ENCODE data around the gene CLIC3.

The CLIC3 gene

DNA sequence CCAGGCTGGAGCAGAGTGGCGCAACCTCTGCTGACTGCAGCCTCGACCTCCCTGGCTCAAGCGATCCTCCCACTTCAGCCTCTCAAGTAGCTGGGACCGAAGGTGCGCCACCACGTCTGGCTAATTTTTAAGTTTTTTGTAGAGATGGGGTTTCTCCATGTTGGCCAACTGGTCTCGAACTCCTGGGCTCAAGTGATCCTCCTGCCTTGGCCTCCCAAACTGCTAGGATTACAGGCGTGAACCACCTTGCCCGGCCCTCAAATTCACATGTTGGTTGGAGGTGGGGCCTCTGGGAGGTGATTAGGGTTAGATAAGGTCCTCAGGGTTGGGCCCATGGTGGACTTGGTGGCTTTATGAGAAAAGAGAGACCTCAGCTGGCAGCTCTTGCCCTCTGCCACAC, 34.2 kb downstream of the CLIC3 start:
- DNase-seq, result no peak

DNA sequence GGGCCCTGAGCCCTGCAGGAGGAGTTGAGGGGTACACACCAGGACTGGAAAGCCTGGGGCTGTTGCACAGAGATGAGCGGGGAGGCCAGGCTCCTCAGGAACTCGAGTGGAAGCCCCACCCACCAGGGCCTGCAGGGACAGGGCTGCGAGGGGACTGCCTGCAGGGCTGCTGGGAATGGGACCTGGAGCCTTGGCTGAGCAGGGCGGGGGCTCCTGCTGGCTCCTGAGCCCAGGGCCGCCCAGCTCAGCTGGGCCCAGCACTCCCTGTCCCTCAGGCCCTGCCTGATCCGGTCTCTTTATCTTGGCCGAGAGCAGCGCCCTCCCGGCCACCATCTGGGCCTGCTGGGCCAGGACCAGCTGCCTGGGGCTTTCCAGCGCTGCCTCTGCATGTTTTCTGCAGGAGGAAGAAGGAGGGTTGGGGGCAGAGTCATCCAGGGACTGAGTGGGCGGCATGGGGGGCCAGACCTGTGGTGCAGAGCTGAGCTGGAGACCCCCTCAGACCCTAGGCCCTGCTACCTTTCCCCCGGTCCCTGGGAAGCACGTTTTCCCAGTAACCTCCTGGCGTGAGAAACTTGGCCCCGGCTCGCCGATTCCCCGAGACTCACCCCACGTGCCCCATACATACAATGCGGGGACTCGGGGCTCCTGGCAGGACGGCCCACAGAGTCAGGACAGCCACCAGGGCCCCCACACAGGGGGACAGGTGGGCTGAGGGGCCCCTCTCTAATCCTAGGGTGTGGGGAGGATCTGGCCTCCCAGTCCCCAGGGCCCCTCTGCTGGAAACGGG, 34.9 kb downstream of the CLIC3 start:
- no peak for DNase-seq

DNA sequence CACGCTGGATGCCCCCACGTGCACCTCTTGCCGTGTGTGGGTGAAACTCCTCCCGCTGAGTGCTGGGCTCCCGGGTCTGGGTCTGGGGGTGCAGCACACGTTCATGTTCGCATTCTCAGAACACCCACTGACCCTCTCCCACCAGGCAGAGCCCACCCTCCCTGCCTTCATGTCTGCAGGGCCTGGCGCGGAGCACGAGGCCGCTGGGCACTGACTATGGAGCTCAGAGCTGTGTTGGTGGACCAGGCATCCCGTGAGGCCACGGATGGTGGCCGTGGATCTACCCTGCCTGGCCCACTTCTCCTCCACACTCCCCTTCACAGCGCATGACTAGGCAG, 35.5 kb downstream of the CLIC3 start:
- no peak for DNase-seq

DNA sequence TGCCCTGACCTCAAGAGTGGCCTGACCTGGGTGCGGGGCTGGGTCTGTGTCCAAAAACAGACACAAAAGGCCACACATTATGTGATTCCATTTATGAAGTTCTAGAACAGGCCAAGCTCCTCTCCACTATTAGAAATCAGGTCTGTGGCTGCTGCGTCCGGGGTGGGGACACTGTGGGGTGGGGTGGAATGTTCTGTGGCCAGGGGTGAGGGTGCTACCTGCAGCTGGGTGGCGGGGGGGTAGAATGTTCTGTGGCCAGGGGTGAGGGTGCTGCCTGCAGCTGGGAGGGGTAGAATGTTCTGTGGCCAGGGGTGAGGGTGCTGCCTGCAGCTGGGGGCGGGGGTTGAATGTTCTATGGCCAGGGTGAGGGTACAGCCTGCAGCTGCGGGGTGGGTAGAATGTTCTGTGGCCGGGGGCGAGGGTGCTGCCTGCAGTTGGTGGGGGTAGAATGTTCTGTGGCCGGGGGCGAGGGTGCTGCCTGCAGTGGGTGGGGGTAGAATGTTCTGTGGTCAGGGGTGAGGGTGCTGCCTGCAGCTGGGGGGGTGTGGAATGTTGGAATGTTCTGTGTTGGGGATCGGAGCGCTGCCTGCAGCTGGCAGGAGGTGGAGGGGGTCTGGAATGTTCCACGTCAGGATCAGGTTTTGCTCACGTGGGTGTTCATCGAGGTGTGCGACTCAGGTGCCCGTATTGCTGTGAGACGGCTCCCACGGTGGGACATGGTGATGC, 36.0 kb downstream of the CLIC3 start:
- DNase-seq, result no peak

DNA sequence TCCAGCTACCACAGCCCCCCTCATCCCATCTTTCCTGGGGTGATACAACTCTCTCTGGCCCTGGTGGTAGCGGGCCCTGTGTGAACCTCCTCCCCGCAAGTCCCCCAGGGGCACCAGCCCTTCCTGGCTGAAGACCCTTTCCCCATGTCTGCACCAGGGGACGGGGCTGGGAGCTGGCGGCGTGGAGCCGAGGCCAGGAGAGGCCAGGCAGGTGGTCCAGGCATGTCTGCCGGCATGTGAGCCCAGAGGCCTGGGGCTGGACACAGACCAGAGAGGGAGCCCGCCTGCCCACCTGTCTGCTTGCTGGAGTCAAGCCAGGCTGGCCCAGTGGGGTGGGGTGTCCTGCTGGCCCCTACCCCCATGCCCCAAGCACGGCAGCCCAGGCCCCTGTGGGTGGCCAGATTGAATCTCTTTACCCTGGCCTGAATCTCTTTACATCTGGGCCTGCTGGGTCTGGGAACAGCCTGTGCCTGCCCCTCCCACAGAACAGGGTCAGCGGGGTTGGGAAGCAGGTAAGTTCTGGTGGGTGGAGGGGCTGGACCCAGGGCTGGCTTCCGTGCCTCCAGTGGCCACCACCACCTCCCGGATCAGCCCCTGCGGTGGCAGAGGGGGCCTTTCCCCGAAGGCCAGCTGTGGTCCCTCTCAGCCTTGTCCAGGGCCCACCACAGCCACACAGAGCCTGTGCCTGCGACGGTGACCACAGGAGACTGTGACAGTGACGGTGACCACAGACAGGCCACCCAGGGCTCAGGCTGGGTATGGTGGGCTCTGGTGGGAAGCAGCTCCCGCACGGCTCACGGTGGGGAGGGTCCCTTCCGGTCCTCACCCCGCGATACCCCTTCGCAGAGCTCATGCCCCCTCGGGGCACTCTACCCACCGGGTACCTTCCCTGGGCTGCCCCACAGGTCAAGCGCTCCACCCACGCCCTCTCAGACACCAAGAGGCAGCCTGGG, 37.2 kb downstream of the CLIC3 start:
- DNase-seq, result no peak

DNA sequence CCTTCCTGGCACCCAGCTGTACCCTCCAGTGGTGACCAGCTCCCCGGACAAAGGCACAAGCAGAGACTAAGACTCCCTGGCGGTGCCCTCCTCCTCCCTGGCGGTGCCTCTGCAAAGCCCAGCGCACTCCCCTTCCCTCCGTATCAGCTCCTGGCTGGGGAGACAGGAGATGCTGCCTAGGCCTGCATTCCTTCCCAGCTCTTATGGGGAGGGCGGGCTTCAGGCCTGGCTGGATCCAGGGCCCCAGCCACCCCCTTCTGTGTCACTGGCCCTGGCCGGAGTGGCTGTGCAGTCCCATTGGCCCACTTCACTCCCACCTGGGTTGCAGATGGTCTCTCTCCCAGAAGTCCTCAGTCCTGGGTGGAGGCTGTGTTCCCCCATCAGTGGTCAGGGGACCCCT, 37.9 kb downstream of the CLIC3 start:
- no peak for DNase-seq

DNA sequence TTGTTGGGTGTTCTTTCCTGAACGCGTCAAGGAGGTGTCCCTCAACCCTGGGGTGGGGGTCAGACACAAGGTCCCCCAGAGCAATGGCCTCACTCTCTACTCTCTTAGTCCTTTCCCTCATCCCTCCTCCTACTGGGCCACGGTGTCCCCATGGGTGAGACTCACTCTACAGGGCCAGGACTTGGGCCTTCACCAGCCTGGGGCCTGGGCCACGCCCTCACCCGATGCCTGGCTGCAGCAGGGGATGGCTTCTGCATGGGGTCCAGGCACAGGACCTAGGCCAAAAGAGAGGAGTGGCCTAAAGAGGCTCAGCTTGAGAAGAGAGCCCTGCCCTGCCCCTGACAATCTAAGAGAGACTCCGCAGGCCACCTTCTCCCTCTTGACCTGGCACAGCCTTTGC, 38.5 kb downstream of the CLIC3 start:
- no peak for DNase-seq

DNA sequence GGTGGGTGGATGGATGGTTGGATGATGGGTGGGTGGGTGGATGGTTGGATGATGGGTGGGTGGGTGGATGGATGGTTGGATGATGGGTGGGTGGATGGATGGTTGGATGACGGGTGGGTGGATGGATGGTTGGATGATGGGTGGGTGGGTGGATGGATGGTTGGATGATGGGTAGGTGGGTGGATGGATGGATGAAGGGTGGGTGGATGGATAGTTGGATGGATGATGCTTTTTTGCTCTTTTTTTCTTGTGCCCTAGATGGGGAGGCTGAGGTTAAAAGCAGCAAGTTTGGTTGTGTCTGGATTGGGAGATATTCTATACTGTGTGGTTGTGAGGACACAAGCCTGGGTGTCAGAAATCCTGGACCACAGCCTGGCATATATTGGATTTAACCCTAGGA, 38.9 kb downstream of the CLIC3 start:
- no peak for DNase-seq

DNA sequence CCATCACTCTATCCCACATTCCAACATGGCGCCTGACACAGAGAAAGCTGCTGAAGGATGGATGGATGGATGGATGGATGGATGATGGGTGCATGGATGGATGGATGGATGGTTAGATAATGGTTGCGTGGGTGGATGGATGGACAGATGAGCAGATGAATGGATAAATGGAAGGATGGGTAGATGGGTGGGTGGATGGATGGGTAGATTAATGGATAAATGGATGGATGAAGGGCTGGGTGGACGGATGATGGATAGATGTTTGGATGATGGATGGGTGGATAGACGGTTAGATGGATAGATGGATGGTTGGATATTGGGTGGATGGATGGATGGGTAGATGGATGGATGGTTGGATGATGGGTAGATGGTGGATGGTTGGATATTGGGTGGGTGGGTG, 39.8 kb downstream of the CLIC3 start:
- no peak for DNase-seq

DNA sequence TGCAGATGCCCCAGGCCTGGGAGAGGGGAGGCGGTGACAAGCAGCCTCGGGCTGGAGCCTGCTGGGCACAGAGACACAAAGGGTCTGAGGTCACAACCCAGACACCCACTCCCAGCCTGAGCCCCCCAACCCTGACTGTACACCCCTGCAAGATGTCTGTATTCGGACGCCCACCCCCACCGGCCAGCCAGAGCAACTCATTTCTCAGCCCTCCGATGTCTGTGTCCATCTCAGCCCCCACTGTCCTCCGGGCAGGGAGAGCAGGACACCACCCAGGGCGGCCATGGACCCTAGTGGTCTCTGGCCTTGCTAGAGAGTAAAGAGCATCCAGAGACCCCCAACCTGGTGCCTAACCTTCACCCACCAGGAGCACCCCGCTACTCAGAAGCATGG, 40.4 kb downstream of the CLIC3 start:
- DNase-seq, result no peak

DNA sequence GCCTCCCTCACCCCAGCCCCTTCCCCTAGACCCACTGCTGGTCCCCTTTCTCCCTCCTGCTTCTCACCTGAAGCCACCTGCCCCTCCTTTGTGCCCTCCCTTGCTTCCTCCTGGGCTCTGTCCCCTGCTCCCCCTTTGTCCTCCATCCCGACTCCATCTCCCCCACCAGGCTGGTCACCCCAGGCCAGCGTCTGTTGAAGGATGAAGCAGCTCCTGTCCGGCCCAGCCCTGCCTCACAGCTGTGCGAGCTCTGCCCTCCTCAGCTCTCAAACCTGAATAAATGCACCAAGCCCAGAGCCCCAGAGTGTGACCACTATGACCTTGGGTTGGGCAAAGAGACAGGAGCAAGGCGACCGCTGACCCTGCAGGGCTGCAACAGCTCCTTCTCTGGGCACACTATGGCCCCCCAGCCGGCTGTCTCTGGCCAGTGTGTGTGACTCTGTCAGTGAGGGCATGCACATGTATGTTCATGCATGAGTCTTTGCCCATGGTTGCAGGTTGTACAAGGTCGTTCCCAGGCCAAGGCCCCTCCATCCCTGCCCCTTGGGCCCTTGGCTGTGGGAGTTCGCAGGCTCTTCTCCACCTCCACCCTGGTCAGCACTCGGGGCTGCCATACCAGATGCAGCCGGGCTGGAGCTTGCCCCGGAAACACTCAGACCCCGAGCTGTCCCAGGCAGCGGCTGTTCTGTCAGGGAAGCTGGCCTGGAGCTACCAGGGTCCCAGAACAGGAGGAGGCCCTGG, 41.0 kb downstream of the CLIC3 start:
- DNase-seq, result no peak

DNA sequence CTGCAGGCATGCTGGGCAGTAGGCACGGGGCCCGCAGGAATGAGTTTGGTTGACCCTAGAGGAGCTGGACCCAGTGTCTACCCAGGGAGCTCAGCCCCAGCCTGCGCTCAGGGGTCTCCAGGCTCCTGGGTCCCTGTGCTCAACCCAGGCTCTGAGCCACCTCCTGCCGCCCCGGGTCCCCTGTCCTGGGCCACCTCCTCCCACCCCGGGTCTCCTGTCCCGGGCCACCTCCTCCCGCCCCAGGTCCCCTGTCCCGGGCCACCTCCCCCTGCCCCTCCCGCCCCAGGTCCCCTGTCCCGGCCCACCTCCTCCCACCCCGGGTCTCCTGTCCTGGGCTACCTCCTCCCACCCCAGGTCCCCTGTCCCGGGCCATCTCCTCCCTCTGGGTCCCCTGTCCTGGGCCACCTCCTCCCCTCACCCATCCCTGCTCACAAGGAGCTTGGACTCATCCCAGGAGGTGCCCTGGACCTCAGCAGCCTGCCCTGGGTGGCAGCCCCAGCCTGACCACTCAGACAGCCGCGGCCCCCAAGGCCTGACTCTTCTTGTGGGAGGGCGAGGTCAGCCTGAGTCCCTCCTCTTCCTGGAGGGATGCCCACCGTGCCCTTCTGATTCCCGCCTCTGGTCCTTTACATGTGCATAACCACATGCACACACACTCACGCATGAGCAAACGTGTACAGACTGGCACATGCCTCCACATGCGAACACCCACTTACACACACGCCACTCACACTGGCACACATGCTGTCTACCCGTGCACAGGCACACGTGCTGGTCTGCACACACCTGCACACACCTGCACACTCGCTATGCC, 41.9 kb downstream of the CLIC3 start:
- DNase-seq, result no peak

DNA sequence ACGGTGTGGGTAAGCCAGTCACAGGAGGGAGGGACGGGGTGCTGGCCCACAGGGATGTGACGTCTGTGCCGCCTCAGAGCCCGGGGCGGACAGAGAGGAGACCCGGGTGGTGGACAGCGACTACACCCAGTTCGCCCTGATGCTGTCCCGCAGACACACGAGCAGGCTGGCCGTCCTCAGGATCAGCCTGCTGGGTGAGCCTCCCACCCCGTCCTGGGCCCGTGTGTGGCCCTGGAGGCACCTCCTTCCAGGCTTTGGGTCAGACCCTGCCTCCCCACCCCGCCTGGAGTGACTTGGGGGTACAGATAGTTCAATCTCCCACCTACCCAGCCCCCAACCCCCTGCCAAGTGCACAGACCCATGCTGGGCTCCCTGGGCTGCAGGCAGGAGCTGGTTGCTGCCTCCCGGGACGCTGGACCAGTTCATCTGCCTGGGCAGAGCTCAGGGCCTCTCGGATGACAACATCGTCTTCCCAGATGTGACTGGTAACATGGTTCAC, 42.5 kb downstream of the CLIC3 start:
- DNase-seq, result no peak

DNA sequence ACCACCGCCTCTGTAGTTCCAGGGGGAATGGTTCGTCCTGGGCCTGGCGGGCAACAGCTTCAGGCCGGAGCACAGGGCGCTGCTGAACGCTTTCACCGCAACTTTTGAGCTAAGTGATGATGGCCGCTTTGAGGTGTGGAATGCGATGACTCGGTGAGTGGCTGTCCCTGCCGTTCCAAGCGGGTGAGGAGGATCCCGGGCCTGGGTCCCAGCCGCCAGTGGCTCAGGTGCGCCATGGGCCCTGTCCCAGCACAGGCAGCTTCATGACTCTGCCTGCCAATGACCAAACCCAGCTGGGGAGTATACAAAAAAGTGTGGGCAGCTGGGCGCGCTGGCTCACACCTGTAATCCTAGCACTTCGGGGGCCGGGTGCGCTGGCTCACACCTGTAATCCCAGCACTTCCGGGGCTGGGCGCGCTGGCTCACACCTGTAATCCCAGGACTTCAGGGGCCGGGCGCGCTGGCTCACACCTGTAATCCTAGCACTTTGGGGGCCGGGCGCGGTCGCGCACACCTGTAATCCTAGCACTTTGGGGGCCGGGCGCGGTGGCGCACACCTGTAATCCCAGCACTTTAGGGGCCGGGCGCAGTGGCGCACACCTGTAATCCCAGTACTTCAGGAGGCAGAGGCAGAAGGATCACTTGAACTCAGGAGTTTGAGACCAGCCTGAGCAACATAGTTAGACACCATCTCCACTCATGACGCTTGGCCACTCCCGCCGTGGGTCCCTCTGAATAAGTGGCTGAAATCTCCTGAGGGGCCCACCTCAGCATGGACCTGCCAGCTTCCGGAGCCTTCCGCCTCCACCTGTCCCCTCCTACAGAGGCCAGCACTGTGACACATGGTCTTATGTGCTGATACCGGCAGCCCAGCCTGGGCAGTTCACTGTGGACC, 43.2 kb downstream of the CLIC3 start:
- no peak for DNase-seq

DNA sequence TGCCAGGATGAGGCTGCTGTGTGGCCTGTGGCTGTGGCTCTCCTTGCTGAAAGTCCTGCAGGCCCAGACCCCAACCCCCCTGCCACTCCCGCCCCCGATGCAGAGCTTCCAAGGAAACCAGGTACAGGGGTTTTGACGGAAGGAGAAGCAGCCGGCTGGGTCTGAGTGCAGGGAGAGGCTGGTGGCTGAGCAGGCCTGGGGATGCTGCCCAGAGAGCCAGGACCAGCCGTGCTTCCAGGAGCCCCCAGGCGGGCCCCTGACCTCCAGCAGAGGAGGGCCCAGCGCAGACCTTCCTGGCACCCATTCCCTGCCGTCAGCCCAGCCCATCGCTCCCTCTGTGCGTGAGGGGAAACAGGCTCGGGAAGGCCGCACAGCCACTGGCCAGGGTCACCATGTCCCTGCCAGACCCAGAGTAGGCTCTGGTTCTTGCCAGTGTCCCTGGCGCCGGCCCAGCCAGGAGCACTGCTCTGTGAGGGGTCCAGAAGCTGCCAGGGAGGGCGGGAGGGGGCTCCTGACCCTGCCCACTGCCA, 44.0 kb downstream of the CLIC3 start:
- no peak for DNase-seq

DNA sequence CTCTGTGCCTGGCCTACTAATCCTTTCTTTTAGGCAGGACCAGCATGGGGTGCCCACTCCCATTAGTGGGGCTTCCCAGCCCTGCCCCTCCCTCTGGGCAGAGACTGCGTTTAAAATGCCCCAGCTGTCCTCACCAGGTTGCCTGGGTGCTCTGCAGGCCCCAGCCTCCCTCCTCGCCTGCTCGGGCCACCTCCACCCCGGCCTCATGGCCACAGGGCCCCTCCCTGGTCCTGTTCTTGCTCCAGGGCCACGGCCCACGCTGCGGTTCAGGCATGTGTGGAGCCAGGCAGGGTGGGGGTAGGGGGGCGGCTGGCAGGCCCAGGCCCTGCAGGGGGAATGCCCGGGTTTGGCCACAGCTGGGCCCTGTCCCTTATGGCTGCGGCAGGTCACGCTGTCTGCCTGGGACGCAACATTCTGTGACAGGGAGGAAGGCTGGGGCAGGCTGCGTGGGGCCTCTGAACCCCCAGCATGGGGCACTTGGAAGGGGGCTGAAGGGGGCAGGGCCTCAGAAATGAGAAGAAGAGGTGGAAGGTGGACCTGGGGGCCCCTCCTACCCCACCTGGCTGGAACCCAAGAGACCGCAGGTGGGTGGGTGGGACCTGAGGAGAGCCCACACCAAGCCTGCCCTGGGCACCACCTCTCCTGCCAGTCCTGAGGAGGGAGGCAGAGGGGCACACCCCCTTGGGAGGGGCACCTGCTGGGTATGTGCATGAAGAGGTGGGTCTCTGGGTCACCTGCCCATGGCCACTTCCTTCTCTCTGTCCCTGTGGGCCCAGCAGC, 44.6 kb downstream of the CLIC3 start, which contains the start of gene LCN12:
LCN12 (plus strand) TSS at position 733 of the 780 bp plus-strand sequence. CDS start 55 bp downstream, outside the sequence.
- no peak for DNase-seq

DNA sequence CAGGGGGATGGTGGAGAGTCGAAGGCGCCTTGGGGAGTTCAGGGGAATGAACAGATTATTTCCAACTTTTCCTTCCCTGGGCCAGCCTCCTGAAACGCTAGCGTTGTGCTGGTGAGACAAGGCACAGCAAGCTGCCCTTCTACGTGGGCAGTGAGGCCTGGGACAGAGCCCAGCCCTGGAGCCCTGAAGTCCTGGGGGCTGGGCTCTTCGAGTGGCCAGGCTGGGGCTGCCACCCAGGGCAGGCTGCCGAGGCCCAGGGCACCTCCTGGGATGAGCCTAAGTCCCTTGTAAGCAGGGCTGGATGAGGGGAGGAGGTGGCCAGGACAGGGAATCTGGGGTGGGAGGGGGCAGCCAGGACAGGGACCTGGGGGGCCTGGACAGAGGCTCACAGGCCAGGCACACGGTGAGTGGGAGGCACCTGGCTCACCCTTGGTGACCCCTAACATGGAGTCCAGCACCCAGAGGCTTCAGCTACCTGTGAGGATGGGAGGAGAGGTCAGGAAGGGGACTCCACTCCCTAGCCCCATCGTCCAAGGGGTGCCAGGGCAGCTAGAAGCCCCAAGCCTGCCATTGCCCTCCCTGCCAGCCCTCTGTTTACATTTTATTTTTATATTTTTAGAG, 45.6 kb downstream of the CLIC3 start:
- DNase-seq, result no peak

DNA sequence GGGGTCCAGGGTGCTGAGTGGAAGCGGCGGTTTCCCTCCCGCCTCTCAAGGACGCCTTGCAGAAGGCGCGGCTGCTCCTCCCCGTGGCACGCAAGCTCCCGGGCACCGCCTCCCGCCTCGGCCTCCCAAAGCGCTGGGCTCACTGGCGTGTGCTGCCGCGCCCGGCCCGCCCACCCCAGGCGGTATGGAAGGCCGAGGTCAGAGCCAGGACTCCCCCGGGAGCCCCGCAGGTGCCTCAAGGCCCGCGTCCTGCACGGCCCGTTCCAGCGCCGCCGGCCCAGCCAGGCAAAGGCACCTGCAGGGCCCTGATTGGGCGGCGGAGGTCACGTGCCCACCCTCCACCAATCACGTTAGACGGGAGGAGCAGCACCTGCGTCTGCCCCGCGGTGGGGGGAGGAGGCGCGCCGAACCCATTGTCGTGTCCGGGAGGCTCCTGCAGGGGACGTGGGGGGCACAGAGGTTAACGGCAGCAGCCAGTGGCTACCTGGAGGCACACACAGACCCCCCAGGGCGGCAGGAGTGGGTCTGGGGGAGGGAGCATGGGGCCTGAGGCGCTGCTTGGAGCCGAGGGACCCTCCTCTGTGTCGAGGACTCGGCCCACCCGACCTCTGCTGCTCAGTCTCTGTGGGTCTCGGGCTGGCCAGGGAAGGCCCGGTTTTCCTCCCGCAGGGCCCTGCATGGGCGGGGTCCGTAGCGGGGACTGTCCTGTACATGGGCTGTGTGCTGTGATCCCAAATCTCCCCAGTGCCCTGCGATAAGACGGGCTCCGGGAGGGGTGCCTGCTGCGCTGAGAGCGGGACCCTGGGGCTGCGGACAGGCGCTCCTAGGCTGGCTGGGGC, 46.3 kb downstream of the CLIC3 start:
- DNase-seq, result peak; percentile 96

Data from islet precursor cell (in vitro differentiated cells).